Mesenchymal stem cell (in vitro differentiated cells and primary cell): ENCODE results near the gene ADH6.
"Not testable (repeated sequence)": the region's sequence is repeated elsewhere in the genome, so short reads cannot be mapped to it uniquely, and the experiment has no call there.

Experiments
- DNase-seq: peaks from one replicate; pipeline ENCODE4 v3.0.0-alpha.2; 2013
- H2AFZ ChIP-seq: one replicate; pipeline ENCODE4 v1.6.1; 2013; ENCODE audit warnings: low read depth, mild to moderate bottlenecking, control low read depth, inconsistent platforms, low read length, moderate library complexity
- H2AK5ac ChIP-seq: 2 replicates; pipeline ENCODE4 v1.6.1; 2013; ENCODE audit warnings: low read length, moderate library complexity, mild to moderate bottlenecking, inconsistent platforms; ENCODE audit not compliant: severe bottlenecking
- H2BK120ac ChIP-seq: one replicate; pipeline ENCODE4 v1.6.1; 2013; ENCODE audit warnings: low read depth, mild to moderate bottlenecking, inconsistent platforms, low read length, moderate library complexity
- H2BK12ac ChIP-seq, 2 experiments: one replicate each; pipeline ENCODE4 v1.6.1; 2013; ENCODE audit warnings: inconsistent platforms in 2 of 2, low read length in 2 of 2, mild to moderate bottlenecking in 2 of 2, moderate library complexity in 2 of 2, control low read depth in 1 of 2
- H2BK15ac ChIP-seq: one replicate; pipeline ENCODE4 v1.6.1; 2013; ENCODE audit warnings: mild to moderate bottlenecking, low read depth, inconsistent platforms; ENCODE audit not compliant: poor library complexity, severe bottlenecking
- H2BK5ac ChIP-seq: 2 replicates; pipeline ENCODE4 v1.6.1; 2013; ENCODE audit warnings: low read depth, mild to moderate bottlenecking, low read length, control low read depth, inconsistent platforms; ENCODE audit not compliant: poor library complexity, severe bottlenecking
- H3K14ac ChIP-seq, 2 experiments: one replicate each; pipeline ENCODE4 v1.6.1; 2013; ENCODE audit warnings: inconsistent platforms in 2 of 2, low read length in 2 of 2, control low read depth in 1 of 2, mild to moderate bottlenecking in 1 of 2, moderate library complexity in 1 of 2
- H3K18ac ChIP-seq, 2 experiments: one replicate each; pipeline ENCODE4 v1.6.1; 2013; ENCODE audit warnings: inconsistent platforms in 2 of 2, low read length in 2 of 2, control low read depth in 1 of 2, low read depth in 1 of 2, mild to moderate bottlenecking in 1 of 2
- H3K23ac ChIP-seq, 2 experiments: one replicate each; pipeline ENCODE4 v1.6.1; 2013; ENCODE audit warnings: inconsistent platforms in 2 of 2, low read length in 2 of 2, mild to moderate bottlenecking in 2 of 2, moderate library complexity in 2 of 2, control low read depth in 1 of 2
- H3K27ac ChIP-seq: 2 replicates; pipeline ENCODE4 v1.5.1; 2013; ENCODE audit warnings: mild to moderate bottlenecking, moderate library complexity, low read length, control low read depth, inconsistent platforms; ENCODE audit not compliant: poor library complexity, severe bottlenecking
- H3K27me3 ChIP-seq, 2 experiments: 2 replicates each; pipeline versions ENCODE4 v1.6.1 to v1.7.0; 2013; ENCODE audit warnings: low read length in 2 of 2, mild to moderate bottlenecking in 2 of 2, moderate library complexity in 2 of 2, control low read depth in 1 of 2, inconsistent platforms in 1 of 2; ENCODE audit not compliant: control insufficient read depth in 1 of 2, insufficient read depth in 1 of 2
- H3K36me3 ChIP-seq, 2 experiments: 2 replicates each; pipeline versions ENCODE4 v1.6.1 to v1.7.0; 2013; ENCODE audit warnings: low read length in 2 of 2, control low read depth in 1 of 2, inconsistent platforms in 1 of 2, low read depth in 1 of 2, mild to moderate bottlenecking in 1 of 2; ENCODE audit not compliant: insufficient read depth in 2 of 2, control insufficient read depth in 1 of 2
- H3K4ac ChIP-seq, 2 experiments: one replicate each; pipeline ENCODE4 v1.6.1; 2013; ENCODE audit warnings: inconsistent platforms in 2 of 2, low read length in 2 of 2, mild to moderate bottlenecking in 2 of 2, moderate library complexity in 2 of 2, control low read depth in 1 of 2, low read depth in 1 of 2
- H3K4me1 ChIP-seq: 2 replicates; pipeline ENCODE4 v1.6.1; 2013; ENCODE audit warnings: low read depth, low read length, control low read depth; ENCODE audit not compliant: control insufficient read depth, insufficient read depth
- H3K4me2 ChIP-seq: 2 replicates; pipeline ENCODE4 v1.6.1; 2013; ENCODE audit warnings: low read length, mild to moderate bottlenecking, inconsistent platforms; ENCODE audit not compliant: poor library complexity, severe bottlenecking
- H3K4me3 ChIP-seq, 2 experiments: 2 replicates each; pipeline versions ENCODE4 v1.5.1 to v1.7.0; 2013; ENCODE audit warnings: low read length in 2 of 2, mild to moderate bottlenecking in 2 of 2, control low read depth in 1 of 2, low read depth in 1 of 2; ENCODE audit not compliant: insufficient read depth in 1 of 2
- H3K79me1 ChIP-seq: replicated peaks from 2 replicates; pipeline ENCODE4 v1.6.1; 2013; ENCODE audit warnings: mild to moderate bottlenecking, control low read depth, low read length, inconsistent platforms; ENCODE audit not compliant: poor library complexity, severe bottlenecking
- H3K9ac ChIP-seq: 2 replicates; pipeline ENCODE4 v1.7.0; 2013; ENCODE audit warnings: mild to moderate bottlenecking, low read length, moderate library complexity
- H3K9me3 ChIP-seq: 2 replicates; pipeline ENCODE4 v1.7.0; 2013; ENCODE audit warnings: mild to moderate bottlenecking, low read length; ENCODE audit not compliant: control insufficient read depth
- H4K8ac ChIP-seq: one replicate; pipeline ENCODE4 v1.6.1; 2013; ENCODE audit warnings: inconsistent platforms, mild to moderate bottlenecking, low read length, moderate library complexity
- H4K91ac ChIP-seq: one replicate; pipeline ENCODE4 v1.6.1; 2013; ENCODE audit warnings: mild to moderate bottlenecking, low read length, inconsistent platforms
- WGBS: methylation state at CpG from one replicate; pipeline ENCODE4 v1.1.7; 2013; ENCODE audit warnings: mixed read lengths; 5-methylcytosine and 5-hydroxymethylcytosine counted together

The ADH6 gene

GRCh38 chr4:99227646-99228045, 8.6 kb upstream of the ADH6 start:
- not testable (repeated sequence) for H3K36me3 ChIP-seq, H2BK120ac ChIP-seq, H3K9ac ChIP-seq, H2BK12ac ChIP-seq, H2AFZ ChIP-seq, DNase-seq, H3K9me3 ChIP-seq, H3K4ac ChIP-seq, H2BK15ac ChIP-seq, H2BK5ac ChIP-seq, H3K79me1 ChIP-seq, H3K27ac ChIP-seq, H3K4me1 ChIP-seq, H3K4me3 ChIP-seq, H3K27me3 ChIP-seq, H3K18ac ChIP-seq, H3K23ac ChIP-seq, H4K91ac ChIP-seq, H2AK5ac ChIP-seq, H3K14ac ChIP-seq, H3K4me2 ChIP-seq, H4K8ac ChIP-seq
- WGBS: 85% methylated on average over 3 of the region's 4 CpGs

GRCh38 chr4:99221980-99222379, 2.9 kb upstream of the ADH6 start:
- Histone ChIP-seq H3K27ac (no peak overlapping the region), H3K14ac (no peak overlapping the region), H3K4ac (no peak overlapping the region), H2BK120ac (no peak overlapping the region), H3K36me3 (no peaks in the 10 kb centered on the region), H3K18ac (no peak overlapping the region), H3K9me3 (no peaks in the 10 kb centered on the region), H3K4me3 (no peak overlapping the region), H3K9ac (no peak overlapping the region), H4K8ac (no peak overlapping the region), H3K79me1 (no peaks in the 10 kb centered on the region), H2AK5ac (no peak overlapping the region), H3K4me2 (no peak overlapping the region), H2AFZ (no peak overlapping the region), H3K4me1 (no peaks in the 10 kb centered on the region), H3K27me3 (no peaks in the 10 kb centered on the region), H2BK15ac (no peak overlapping the region), H2BK5ac (no peak overlapping the region), H2BK12ac (no peak overlapping the region), H4K91ac (no peak overlapping the region), H3K23ac (no peak overlapping the region)
- WGBS: no CpG with 5 or more reads among the region's 1 CpG
- DNase-seq: peak; percentile 5

GRCh38 chr4:99219479-99219878, 433 bp upstream of the ADH6 start:
- Histone ChIP-seq H3K36me3 (no peaks in the 10 kb centered on the region), H2AK5ac (no peak overlapping the region), H3K4me3 (no peak overlapping the region), H3K9me3 (no peaks in the 10 kb centered on the region), H3K27ac (peak overlapping the region; percentile 32), H2BK12ac (no peak overlapping the region), H4K91ac (no peak overlapping the region), H3K4me1 (no peaks in the 10 kb centered on the region), H3K4me2 (no peak overlapping the region), H3K9ac (no peak overlapping the region), H2AFZ (no peak overlapping the region), H3K18ac (no peak overlapping the region), H3K27me3 (no peaks in the 10 kb centered on the region), H4K8ac (no peak overlapping the region), H2BK5ac (no peak overlapping the region), H3K14ac (no peak overlapping the region), H3K79me1 (no peaks in the 10 kb centered on the region), H3K4ac (no peak overlapping the region), H2BK15ac (no peak overlapping the region), H3K23ac (no peak overlapping the region), H2BK120ac (no peak overlapping the region)
- WGBS: 42% methylated on average over 1 of the region's 1 CpG
- no peak for DNase-seq

- no peaks in the 10 kb centered on the region for H3K36me3 ChIP-seq
- no peaks in the 10 kb centered on the region for H3K79me1 ChIP-seq
- H2AK5ac ChIP-seq: no peak overlapping the region
- no peaks in the 10 kb centered on the region for H3K27me3 ChIP-seq
- no peak overlapping the region for H3K4me2 ChIP-seq
- H3K27ac ChIP-seq: no peak overlapping the region
- no peaks in the 10 kb centered on the region for H3K4me1 ChIP-seq
- DNase-seq: no peak
- no peaks in the 10 kb centered on the region for H3K9me3 ChIP-seq
- H3K23ac ChIP-seq: no peak overlapping the region
- H2BK5ac ChIP-seq: no peak overlapping the region
- H3K9ac ChIP-seq: no peak overlapping the region
- no peak overlapping the region for H4K8ac ChIP-seq
- H3K4me3 ChIP-seq: no peak overlapping the region
- H2BK120ac ChIP-seq: no peak overlapping the region
- no peak overlapping the region for H3K4ac ChIP-seq
- H3K18ac ChIP-seq: no peak overlapping the region
- no peak overlapping the region for H2BK12ac ChIP-seq
- H2AFZ ChIP-seq: no peak overlapping the region
- H2BK15ac ChIP-seq: no peak overlapping the region
- H4K91ac ChIP-seq: no peak overlapping the region
- 79% methylated on average over 1 of the region's 3 CpGs for WGBS
- no peak overlapping the region for H3K14ac ChIP-seq
Measured at GRCh38 chr4:99215521-99215920, 3.5 kb downstream of the ADH6 start.
